Measurements from ENCODE around the gene SCN1B. TPM values are rescaled to one million over a fixed set of nuclear protein-coding genes. Genes with fewer than 3 reads are reported as not detected.
A peak's percentile ranks its signal among the peaks of the same experiment; 100 is the strongest.

Gene SCN1B
- total RNA-seq, 2 donors from 2014 or later, result 1.4 to 1.5 TPM

DNA sequence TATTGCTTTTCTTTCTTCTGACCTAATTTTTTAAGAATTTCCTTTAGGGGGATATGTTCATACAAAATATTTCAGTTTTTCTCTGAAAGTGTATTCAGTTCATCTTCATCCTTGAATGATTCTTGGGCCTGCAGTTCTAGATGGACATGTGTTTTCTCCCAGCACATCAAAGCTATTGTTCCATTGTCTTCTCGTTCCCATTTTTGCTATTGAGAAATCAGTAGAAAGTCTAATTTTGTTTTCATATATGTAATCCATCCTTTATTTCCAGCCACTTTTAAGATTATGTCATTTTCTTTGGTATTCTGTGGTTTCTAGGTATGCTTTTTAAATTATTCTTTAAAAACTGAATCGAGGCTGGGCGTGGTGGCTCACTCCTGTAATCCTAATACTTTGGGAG, 46.0 kb upstream of the SCN1B start:
- WGBS, 2 experiments (ENCODE audit: insufficient coverage in 1 of 2, insufficient read length in 1 of 2), result 100% methylated on average over 1 to 2 of the region's 3 CpGs
- H3K4me3 Mint-ChIP-seq, result no peak overlapping the region

GRCh38 chr19:34985249-34986022, 44.8 kb upstream of the SCN1B start:
- H3K9me3 ChIP-seq (ENCODE audit: control insufficient read depth, low read length), result no peaks in the 10 kb centered on the region
- no peak overlapping the region for H3K27ac ChIP-seq (ENCODE audit: low read depth, low read length)
- H3K27ac Mint-ChIP-seq, result no peak overlapping the region
- no peak overlapping the region for H3K4me3 Mint-ChIP-seq
- H3K4me1 Mint-ChIP-seq, result no peaks in the 10 kb centered on the region
- no peaks in the 10 kb centered on the region for H3K4me1 ChIP-seq (ENCODE audit: control insufficient read depth, insufficient read depth, low read length)
- no peaks in the 10 kb centered on the region for H3K36me3 Mint-ChIP-seq (ENCODE audit: low read depth)
- TF ChIP-seq, protein P1, sequence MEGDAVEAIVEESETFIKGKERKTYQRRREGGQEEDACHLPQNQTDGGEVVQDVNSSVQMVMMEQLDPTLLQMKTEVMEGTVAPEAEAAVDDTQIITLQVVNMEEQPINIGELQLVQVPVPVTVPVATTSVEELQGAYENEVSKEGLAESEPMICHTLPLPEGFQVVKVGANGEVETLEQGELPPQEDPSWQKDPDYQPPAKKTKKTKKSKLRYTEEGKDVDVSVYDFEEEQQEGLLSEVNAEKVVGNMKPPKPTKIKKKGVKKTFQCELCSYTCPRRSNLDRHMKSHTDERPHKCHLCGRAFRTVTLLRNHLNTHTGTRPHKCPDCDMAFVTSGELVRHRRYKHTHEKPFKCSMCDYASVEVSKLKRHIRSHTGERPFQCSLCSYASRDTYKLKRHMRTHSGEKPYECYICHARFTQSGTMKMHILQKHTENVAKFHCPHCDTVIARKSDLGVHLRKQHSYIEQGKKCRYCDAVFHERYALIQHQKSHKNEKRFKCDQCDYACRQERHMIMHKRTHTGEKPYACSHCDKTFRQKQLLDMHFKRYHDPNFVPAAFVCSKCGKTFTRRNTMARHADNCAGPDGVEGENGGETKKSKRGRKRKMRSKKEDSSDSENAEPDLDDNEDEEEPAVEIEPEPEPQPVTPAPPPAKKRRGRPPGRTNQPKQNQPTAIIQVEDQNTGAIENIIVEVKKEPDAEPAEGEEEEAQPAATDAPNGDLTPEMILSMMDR (conservative IDR thresholded peaks at IDR 0.05), result no peak
- H3K27me3 ChIP-seq (ENCODE audit: control insufficient read depth, insufficient read depth, low read length, poor library complexity, severe bottlenecking), result no peaks in the 10 kb centered on the region
- H3K9me3 Mint-ChIP-seq, result peaks cover 10% of the 10 kb centered on the region
- 51 to 64% methylated on average over 5 to 7 of the region's 7 CpGs for WGBS, 2 experiments (ENCODE audit: insufficient coverage in 1 of 2, insufficient read length in 1 of 2)
- no peak overlapping the region for H3K9ac ChIP-seq (ENCODE audit: extremely low read depth, low read length, poor library complexity, severe bottlenecking)
- H3K36me3 ChIP-seq (ENCODE audit: control insufficient read depth, insufficient read depth, low read length), result no peaks in the 10 kb centered on the region
- DNase-seq, result peak; percentile 63
- H3K4me3 ChIP-seq (ENCODE audit: low read length), result no peak overlapping the region
- H3K27me3 Mint-ChIP-seq (ENCODE audit: insufficient read depth), result no peaks in the 10 kb centered on the region

More for the DNA sequence above, 46.0 kb upstream of the SCN1B start:
- TF ChIP-seq, protein P1 (conservative IDR thresholded peaks at IDR 0.05), result no peak
- no peaks in the 10 kb centered on the region for H3K4me1 Mint-ChIP-seq
- no peak for DNase-seq
- no peaks in the 10 kb centered on the region for H3K36me3 Mint-ChIP-seq (ENCODE audit: low read depth)
- Histone ChIP-seq H3K9me3 (ENCODE audit: control insufficient read depth, low read length) (no peaks in the 10 kb centered on the region), H3K9ac (ENCODE audit: extremely low read depth, low read length, poor library complexity, severe bottlenecking) (no peak overlapping the region), H3K36me3 (ENCODE audit: control insufficient read depth, insufficient read depth, low read length) (no peaks in the 10 kb centered on the region), H3K4me3 (ENCODE audit: low read length) (no peak overlapping the region), H3K27me3 (ENCODE audit: control insufficient read depth, insufficient read depth, low read length, poor library complexity, severe bottlenecking) (no peaks in the 10 kb centered on the region), H3K4me1 (ENCODE audit: control insufficient read depth, insufficient read depth, low read length) (no peaks in the 10 kb centered on the region), H3K27ac (ENCODE audit: low read depth, low read length) (no peak overlapping the region)
- peaks cover 3% of the 10 kb centered on the region for H3K27me3 Mint-ChIP-seq (ENCODE audit: insufficient read depth)
- H3K27ac Mint-ChIP-seq, result no peak overlapping the region
- peaks cover 15% of the 10 kb centered on the region for H3K9me3 Mint-ChIP-seq

DNA sequence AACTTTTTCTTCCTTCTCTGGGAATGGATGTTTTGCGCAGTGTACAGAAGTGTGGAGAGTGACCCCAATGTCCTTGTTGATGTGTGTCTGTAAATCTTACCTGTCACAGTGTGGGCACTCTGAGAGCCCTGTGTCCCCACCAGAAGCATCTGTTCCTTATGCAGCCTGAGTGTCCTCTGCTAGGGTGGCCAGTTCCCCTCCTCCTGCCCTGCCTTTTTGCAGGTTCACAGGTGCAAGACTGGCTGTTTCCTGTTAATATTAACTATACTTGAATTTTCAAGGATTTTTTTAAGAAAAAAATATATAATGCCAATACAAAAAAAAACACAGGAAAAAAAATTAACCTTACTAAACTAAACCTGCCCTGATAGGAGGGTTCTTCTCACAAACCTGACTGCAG, 42.2 kb upstream of the SCN1B start:
- no peak overlapping the region for H3K4me3 Mint-ChIP-seq
- no peak overlapping the region for H3K27ac ChIP-seq (ENCODE audit: low read depth, low read length)
- no peak overlapping the region for H3K9ac ChIP-seq (ENCODE audit: extremely low read depth, low read length, poor library complexity, severe bottlenecking)
- peaks cover 10% of the 10 kb centered on the region for H3K9me3 Mint-ChIP-seq
- no peaks in the 10 kb centered on the region for H3K9me3 ChIP-seq (ENCODE audit: control insufficient read depth, low read length)
- no peaks in the 10 kb centered on the region for H3K36me3 Mint-ChIP-seq (ENCODE audit: low read depth)
- DNase-seq, result no peak
- WGBS, 2 experiments (ENCODE audit: insufficient coverage in 1 of 2, insufficient read length in 1 of 2), result 89% methylated on average over 1 of the region's 1 CpG; no CpG with 5 or more reads in 1 of the 2 experiments
- H3K4me1 Mint-ChIP-seq, result no peaks in the 10 kb centered on the region
- TF ChIP-seq, protein P1 (conservative IDR thresholded peaks at IDR 0.05), result no peak
- no peak overlapping the region for H3K4me3 ChIP-seq (ENCODE audit: low read length)
- no peaks in the 10 kb centered on the region for H3K4me1 ChIP-seq (ENCODE audit: control insufficient read depth, insufficient read depth, low read length)
- H3K36me3 ChIP-seq (ENCODE audit: control insufficient read depth, insufficient read depth, low read length), result no peaks in the 10 kb centered on the region
- no peaks in the 10 kb centered on the region for H3K27me3 Mint-ChIP-seq (ENCODE audit: insufficient read depth)
- H3K27ac Mint-ChIP-seq, result no peak overlapping the region
- no peaks in the 10 kb centered on the region for H3K27me3 ChIP-seq (ENCODE audit: control insufficient read depth, insufficient read depth, low read length, poor library complexity, severe bottlenecking)

Measured in endodermal cell (in vitro differentiated cells).